Activated T-cell treated with anti-CD3 and anti-CD28 coated beads, Interleukin-2, amount 50 U/mL, for 4 hours (primary cell): Measurements from ENCODE around the gene RELN. TPM values are rescaled to one million over a fixed set of nuclear protein-coding genes. Genes with fewer than 3 reads are reported as not detected.

Experiments used
- ATAC-seq, 2 donors: fragments of 200-7000 bp; cut with Tn5 transposase; one replicate each; pipeline ENCODE4 v1.10.0; 2021
- DNase-seq: peaks from one replicate; pipeline ENCODE4 v3.0.0-alpha.2; 2020
- H3K27me3 Mint-ChIP-seq: one replicate; pipeline ENCODE4 v1.8.0; 2021; ENCODE audit warnings: low read depth, mixed read lengths
- H3K36me3 Mint-ChIP-seq: one replicate; pipeline ENCODE4 v1.8.0; 2022; ENCODE audit warnings: mixed read lengths; ENCODE audit not compliant: insufficient read depth
- H3K4me1 Mint-ChIP-seq: one replicate; pipeline ENCODE4 v1.8.0; 2021; ENCODE audit warnings: low read depth, mixed read lengths
- H3K4me3 Mint-ChIP-seq: one replicate; pipeline ENCODE4 v1.8.0; 2021; ENCODE audit warnings: mild to moderate bottlenecking, moderate library complexity, mixed read lengths
- H3K9me3 Mint-ChIP-seq: one replicate; pipeline ENCODE4 v1.8.0; 2021; ENCODE audit warnings: mixed read lengths
- total RNA-seq, 3 donors: library from RNA; stranded (reverse); gene quantifications; one replicate each; pipeline ENCODE4 v1.2.1, GENCODE V29; 2021

The RELN gene
- total RNA-seq, 3 donors from 2014 or later = 0.15 to 0.24 (median 0.22) TPM

GRCh38 chr7:103577059-103577458, 412.4 kb downstream of the RELN start:
- H3K4me1 Mint-ChIP-seq = no peaks in the 10 kb centered on the region
- peaks cover 20% of the 10 kb centered on the region for H3K27me3 Mint-ChIP-seq
- no peaks in the 10 kb centered on the region for H3K9me3 Mint-ChIP-seq
- no peak for DNase-seq
- H3K4me3 Mint-ChIP-seq = no peak overlapping the region
- H3K36me3 Mint-ChIP-seq = no peaks in the 10 kb centered on the region
- ATAC-seq = no peak

GRCh38 chr7:103576641-103577040, 412.8 kb downstream of the RELN start:
- DNase-seq (no peak), ATAC-seq (no peak)
- Mint-ChIP-seq H3K27me3 (peaks cover 22% of the 10 kb centered on the region), H3K4me1 (no peaks in the 10 kb centered on the region), H3K9me3 (no peaks in the 10 kb centered on the region), H3K36me3 (no peaks in the 10 kb centered on the region), H3K4me3 (no peak overlapping the region)

GRCh38 chr7:103574576-103574975, 414.9 kb downstream of the RELN start:
- DNase-seq (no peak), ATAC-seq (no peak)
- H3K9me3 Mint-ChIP-seq = no peaks in the 10 kb centered on the region
- no peaks in the 10 kb centered on the region for H3K4me1 Mint-ChIP-seq
- no peaks in the 10 kb centered on the region for H3K36me3 Mint-ChIP-seq
- no peak overlapping the region for H3K4me3 Mint-ChIP-seq
- peaks cover 16% of the 10 kb centered on the region for H3K27me3 Mint-ChIP-seq

- no peak for DNase-seq
- H3K27me3 Mint-ChIP-seq = peaks cover 11% of the 10 kb centered on the region
- no peaks in the 10 kb centered on the region for H3K9me3 Mint-ChIP-seq
- no peaks in the 10 kb centered on the region for H3K36me3 Mint-ChIP-seq
- H3K4me3 Mint-ChIP-seq = no peak overlapping the region
- no peak for ATAC-seq
- H3K4me1 Mint-ChIP-seq = no peaks in the 10 kb centered on the region
Observed at GRCh38 chr7:103573479-103574058, 415.9 kb downstream of the RELN start.

GRCh38 chr7:103571586-103571985, 417.9 kb downstream of the RELN start:
- no peak for ATAC-seq
- no peak for DNase-seq
- Mint-ChIP-seq H3K9me3 (no peaks in the 10 kb centered on the region), H3K27me3 (peaks cover 7% of the 10 kb centered on the region), H3K4me1 (no peaks in the 10 kb centered on the region), H3K4me3 (no peak overlapping the region), H3K36me3 (no peaks in the 10 kb centered on the region)

- Mint-ChIP-seq H3K9me3 (no peaks in the 10 kb centered on the region), H3K36me3 (no peaks in the 10 kb centered on the region), H3K4me3 (no peak overlapping the region), H3K27me3 (peaks cover 4% of the 10 kb centered on the region), H3K4me1 (no peaks in the 10 kb centered on the region)
- ATAC-seq (no peak), DNase-seq (no peak)
Observed at GRCh38 chr7:103569621-103570305, 419.7 kb downstream of the RELN start.

GRCh38 chr7:103564416-103564815, 425.0 kb downstream of the RELN start:
- no peaks in the 10 kb centered on the region for H3K4me1 Mint-ChIP-seq
- H3K4me3 Mint-ChIP-seq = no peak overlapping the region
- no peaks in the 10 kb centered on the region for H3K9me3 Mint-ChIP-seq
- H3K36me3 Mint-ChIP-seq = no peaks in the 10 kb centered on the region
- no peak for DNase-seq
- H3K27me3 Mint-ChIP-seq = peaks cover 9% of the 10 kb centered on the region
- ATAC-seq = no peak

- H3K4me1 Mint-ChIP-seq = no peaks in the 10 kb centered on the region
- no peaks in the 10 kb centered on the region for H3K36me3 Mint-ChIP-seq
- ATAC-seq = no peak
- DNase-seq = no peak
- no peaks in the 10 kb centered on the region for H3K9me3 Mint-ChIP-seq
- H3K27me3 Mint-ChIP-seq = peaks cover 17% of the 10 kb centered on the region
- no peak overlapping the region for H3K4me3 Mint-ChIP-seq
Observed at GRCh38 chr7:103560136-103560535, 429.3 kb downstream of the RELN start.

- H3K9me3 Mint-ChIP-seq = no peaks in the 10 kb centered on the region
- H3K4me1 Mint-ChIP-seq = no peaks in the 10 kb centered on the region
- ATAC-seq = no peak
- peaks cover 12% of the 10 kb centered on the region for H3K27me3 Mint-ChIP-seq
- DNase-seq = no peak
- no peak overlapping the region for H3K4me3 Mint-ChIP-seq
- H3K36me3 Mint-ChIP-seq = no peaks in the 10 kb centered on the region
Observed at GRCh38 chr7:103551016-103551415, 438.4 kb downstream of the RELN start.

- Mint-ChIP-seq H3K9me3 (no peaks in the 10 kb centered on the region), H3K4me1 (no peaks in the 10 kb centered on the region), H3K36me3 (no peaks in the 10 kb centered on the region), H3K4me3 (no peak overlapping the region), H3K27me3 (peaks cover 15% of the 10 kb centered on the region)
- DNase-seq (no peak), ATAC-seq (no peak)
Observed at GRCh38 chr7:103549786-103550185, 439.7 kb downstream of the RELN start.

- no peak overlapping the region for H3K4me3 Mint-ChIP-seq
- peaks cover 17% of the 10 kb centered on the region for H3K27me3 Mint-ChIP-seq
- no peak for DNase-seq
- H3K9me3 Mint-ChIP-seq = no peaks in the 10 kb centered on the region
- H3K36me3 Mint-ChIP-seq = no peaks in the 10 kb centered on the region
- ATAC-seq = no peak
- no peaks in the 10 kb centered on the region for H3K4me1 Mint-ChIP-seq
Observed at GRCh38 chr7:103547451-103548284, 441.8 kb downstream of the RELN start.

GRCh38 chr7:103542470-103542869, 447.0 kb downstream of the RELN start:
- Mint-ChIP-seq H3K4me3 (no peak overlapping the region), H3K9me3 (no peaks in the 10 kb centered on the region), H3K27me3 (peaks cover 23% of the 10 kb centered on the region), H3K4me1 (no peaks in the 10 kb centered on the region), H3K36me3 (no peaks in the 10 kb centered on the region)
- DNase-seq = no peak
- ATAC-seq = no peak

GRCh38 chr7:103541947-103542346, 447.5 kb downstream of the RELN start:
- no peaks in the 10 kb centered on the region for H3K36me3 Mint-ChIP-seq
- ATAC-seq = no peak
- no peak overlapping the region for H3K4me3 Mint-ChIP-seq
- no peaks in the 10 kb centered on the region for H3K9me3 Mint-ChIP-seq
- H3K27me3 Mint-ChIP-seq = peaks cover 23% of the 10 kb centered on the region
- H3K4me1 Mint-ChIP-seq = no peaks in the 10 kb centered on the region
- no peak for DNase-seq

GRCh38 chr7:103541026-103541425, 448.4 kb downstream of the RELN start:
- DNase-seq (no peak), ATAC-seq (no peak)
- no peaks in the 10 kb centered on the region for H3K9me3 Mint-ChIP-seq
- H3K4me3 Mint-ChIP-seq = no peak overlapping the region
- no peaks in the 10 kb centered on the region for H3K4me1 Mint-ChIP-seq
- H3K27me3 Mint-ChIP-seq = peaks cover 17% of the 10 kb centered on the region
- H3K36me3 Mint-ChIP-seq = no peaks in the 10 kb centered on the region

GRCh38 chr7:103540338-103540737, 449.1 kb downstream of the RELN start:
- Mint-ChIP-seq H3K4me1 (no peaks in the 10 kb centered on the region), H3K9me3 (no peaks in the 10 kb centered on the region), H3K36me3 (no peaks in the 10 kb centered on the region), H3K4me3 (no peak overlapping the region), H3K27me3 (peaks cover 12% of the 10 kb centered on the region)
- no peak for ATAC-seq
- DNase-seq = no peak
